ENCODE measurements around the gene PRADC1. TPM values are rescaled to one million over a fixed set of nuclear protein-coding genes. Genes with fewer than 3 reads are reported as not detected.

PRADC1 gene
- total RNA-seq, 1 experiment from 2014 or later: 12.9 TPM

DNA sequence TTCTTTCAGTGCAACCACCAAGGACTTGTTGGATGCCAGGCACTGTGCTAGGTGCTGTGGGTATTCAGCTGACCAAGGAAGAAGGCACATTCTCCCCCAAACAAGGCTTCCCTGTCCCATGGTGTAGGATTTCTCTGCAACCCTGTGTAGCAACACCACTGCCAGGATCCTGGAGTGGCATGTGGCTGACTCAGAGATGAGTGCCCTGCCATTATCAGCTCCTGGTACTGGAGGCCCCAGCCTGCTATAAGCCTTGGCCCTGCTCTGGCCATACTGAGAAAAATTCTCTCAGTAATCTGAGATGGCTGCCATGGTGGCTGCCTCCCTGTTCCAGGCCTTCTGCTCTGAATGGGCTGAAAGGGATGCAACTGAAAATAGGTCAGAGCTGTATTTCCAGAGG is 14.7 kb downstream of the PRADC1 start (continued):
- TF ChIP-seq, protein P1, sequence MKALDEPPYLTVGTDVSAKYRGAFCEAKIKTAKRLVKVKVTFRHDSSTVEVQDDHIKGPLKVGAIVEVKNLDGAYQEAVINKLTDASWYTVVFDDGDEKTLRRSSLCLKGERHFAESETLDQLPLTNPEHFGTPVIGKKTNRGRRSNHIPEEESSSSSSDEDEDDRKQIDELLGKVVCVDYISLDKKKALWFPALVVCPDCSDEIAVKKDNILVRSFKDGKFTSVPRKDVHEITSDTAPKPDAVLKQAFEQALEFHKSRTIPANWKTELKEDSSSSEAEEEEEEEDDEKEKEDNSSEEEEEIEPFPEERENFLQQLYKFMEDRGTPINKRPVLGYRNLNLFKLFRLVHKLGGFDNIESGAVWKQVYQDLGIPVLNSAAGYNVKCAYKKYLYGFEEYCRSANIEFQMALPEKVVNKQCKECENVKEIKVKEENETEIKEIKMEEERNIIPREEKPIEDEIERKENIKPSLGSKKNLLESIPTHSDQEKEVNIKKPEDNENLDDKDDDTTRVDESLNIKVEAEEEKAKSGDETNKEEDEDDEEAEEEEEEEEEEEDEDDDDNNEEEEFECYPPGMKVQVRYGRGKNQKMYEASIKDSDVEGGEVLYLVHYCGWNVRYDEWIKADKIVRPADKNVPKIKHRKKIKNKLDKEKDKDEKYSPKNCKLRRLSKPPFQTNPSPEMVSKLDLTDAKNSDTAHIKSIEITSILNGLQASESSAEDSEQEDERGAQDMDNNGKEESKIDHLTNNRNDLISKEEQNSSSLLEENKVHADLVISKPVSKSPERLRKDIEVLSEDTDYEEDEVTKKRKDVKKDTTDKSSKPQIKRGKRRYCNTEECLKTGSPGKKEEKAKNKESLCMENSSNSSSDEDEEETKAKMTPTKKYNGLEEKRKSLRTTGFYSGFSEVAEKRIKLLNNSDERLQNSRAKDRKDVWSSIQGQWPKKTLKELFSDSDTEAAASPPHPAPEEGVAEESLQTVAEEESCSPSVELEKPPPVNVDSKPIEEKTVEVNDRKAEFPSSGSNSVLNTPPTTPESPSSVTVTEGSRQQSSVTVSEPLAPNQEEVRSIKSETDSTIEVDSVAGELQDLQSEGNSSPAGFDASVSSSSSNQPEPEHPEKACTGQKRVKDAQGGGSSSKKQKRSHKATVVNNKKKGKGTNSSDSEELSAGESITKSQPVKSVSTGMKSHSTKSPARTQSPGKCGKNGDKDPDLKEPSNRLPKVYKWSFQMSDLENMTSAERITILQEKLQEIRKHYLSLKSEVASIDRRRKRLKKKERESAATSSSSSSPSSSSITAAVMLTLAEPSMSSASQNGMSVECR (CRISPR knock-in tag; IDR thresholded peaks at IDR 0.05; ENCODE audit: borderline replicate concordance): no peak

DNA sequence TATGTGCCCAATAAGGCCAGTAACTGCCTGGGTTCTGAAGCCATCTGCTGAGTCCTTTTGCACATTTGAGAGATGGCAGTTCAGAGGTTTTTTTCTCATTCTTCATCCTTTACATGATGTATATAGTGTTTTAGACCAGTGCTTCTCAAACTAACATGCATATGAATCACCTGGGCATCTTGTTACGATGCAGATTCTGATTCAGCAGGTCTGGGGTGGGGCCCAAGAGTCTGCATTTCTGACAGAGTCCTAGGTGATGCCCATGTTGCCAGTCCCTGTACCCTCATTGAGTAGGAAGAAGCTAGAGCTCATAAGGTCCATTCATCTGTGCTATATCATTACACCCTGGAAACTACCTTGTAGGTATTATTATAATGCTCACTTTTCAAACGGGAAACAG is 15.2 kb downstream of the PRADC1 start:
- Mint-ChIP-seq H3K4me3 (no peak overlapping the region), H3K9me3 (no peaks in the 10 kb centered on the region), H3K27me3 (ENCODE audit: low read depth) (peaks cover 7% of the 10 kb centered on the region), H3K4me1 (peaks cover 34% of the 10 kb centered on the region), H3K27ac (no peak overlapping the region), H3K36me3 (peaks cover 15% of the 10 kb centered on the region)
- ATAC-seq (no peak), DNase-seq (ENCODE audit: low spot score) (no peak)
- ChIA-PET POLR2A (no interaction called here), CTCF (interaction anchor here (1.7 kb wide), 1 partner anchor 40 kb away, joined by 7 read pairs; no protein-coding TSS in a partner anchor)
- TF ChIP-seq NR1H2 (CRISPR knock-in tag; IDR thresholded peaks at IDR 0.05): no peak
- TF ChIP-seq RELA (CRISPR knock-in tag; IDR thresholded peaks at IDR 0.05; ENCODE audit: borderline replicate concordance): no peak
- TF ChIP-seq, protein P2, sequence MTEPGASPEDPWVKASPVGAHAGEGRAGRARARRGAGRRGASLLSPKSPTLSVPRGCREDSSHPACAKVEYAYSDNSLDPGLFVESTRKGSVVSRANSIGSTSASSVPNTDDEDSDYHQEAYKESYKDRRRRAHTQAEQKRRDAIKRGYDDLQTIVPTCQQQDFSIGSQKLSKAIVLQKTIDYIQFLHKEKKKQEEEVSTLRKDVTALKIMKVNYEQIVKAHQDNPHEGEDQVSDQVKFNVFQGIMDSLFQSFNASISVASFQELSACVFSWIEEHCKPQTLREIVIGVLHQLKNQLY (CRISPR knock-in tag; IDR thresholded peaks at IDR 0.05): no peak
- no peak for TF ChIP-seq ZNF423 (CRISPR knock-in tag; IDR thresholded peaks at IDR 0.05)
- TF ChIP-seq JAZF1 (CRISPR knock-in tag; IDR thresholded peaks at IDR 0.05): no peak
- no peak for TF ChIP-seq TP53 (CRISPR knock-in tag; IDR thresholded peaks at IDR 0.05)
- TF ChIP-seq ELF4 (CRISPR knock-in tag; IDR thresholded peaks at IDR 0.05; ENCODE audit: low read depth): no peak
- no peak for TF ChIP-seq ZNF671 (CRISPR knock-in tag; IDR thresholded peaks at IDR 0.05)
- TF ChIP-seq, protein P3, sequence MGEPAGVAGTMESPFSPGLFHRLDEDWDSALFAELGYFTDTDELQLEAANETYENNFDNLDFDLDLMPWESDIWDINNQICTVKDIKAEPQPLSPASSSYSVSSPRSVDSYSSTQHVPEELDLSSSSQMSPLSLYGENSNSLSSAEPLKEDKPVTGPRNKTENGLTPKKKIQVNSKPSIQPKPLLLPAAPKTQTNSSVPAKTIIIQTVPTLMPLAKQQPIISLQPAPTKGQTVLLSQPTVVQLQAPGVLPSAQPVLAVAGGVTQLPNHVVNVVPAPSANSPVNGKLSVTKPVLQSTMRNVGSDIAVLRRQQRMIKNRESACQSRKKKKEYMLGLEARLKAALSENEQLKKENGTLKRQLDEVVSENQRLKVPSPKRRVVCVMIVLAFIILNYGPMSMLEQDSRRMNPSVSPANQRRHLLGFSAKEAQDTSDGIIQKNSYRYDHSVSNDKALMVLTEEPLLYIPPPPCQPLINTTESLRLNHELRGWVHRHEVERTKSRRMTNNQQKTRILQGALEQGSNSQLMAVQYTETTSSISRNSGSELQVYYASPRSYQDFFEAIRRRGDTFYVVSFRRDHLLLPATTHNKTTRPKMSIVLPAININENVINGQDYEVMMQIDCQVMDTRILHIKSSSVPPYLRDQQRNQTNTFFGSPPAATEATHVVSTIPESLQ (CRISPR knock-in tag; IDR thresholded peaks at IDR 0.05): no peak
- no peak for TF ChIP-seq TCF7 (CRISPR knock-in tag; IDR thresholded peaks at IDR 0.05; ENCODE audit: low read depth)
- TF ChIP-seq, protein P4, sequence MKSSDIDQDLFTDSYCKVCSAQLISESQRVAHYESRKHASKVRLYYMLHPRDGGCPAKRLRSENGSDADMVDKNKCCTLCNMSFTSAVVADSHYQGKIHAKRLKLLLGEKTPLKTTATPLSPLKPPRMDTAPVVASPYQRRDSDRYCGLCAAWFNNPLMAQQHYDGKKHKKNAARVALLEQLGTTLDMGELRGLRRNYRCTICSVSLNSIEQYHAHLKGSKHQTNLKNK (CRISPR knock-in tag; IDR thresholded peaks at IDR 0.05): no peak
- TF ChIP-seq SMAD3 (CRISPR knock-in tag; IDR thresholded peaks at IDR 0.05; ENCODE audit: borderline replicate concordance): no peak
- TF ChIP-seq, protein P1 (CRISPR knock-in tag; IDR thresholded peaks at IDR 0.05; ENCODE audit: borderline replicate concordance): no peak
- no peak for TF ChIP-seq CBFB (CRISPR knock-in tag; IDR thresholded peaks at IDR 0.05; ENCODE audit: low read depth)
- TF ChIP-seq ATF1 (CRISPR knock-in tag; IDR thresholded peaks at IDR 0.05): no peak
- no peak for TF ChIP-seq FOXK1 (CRISPR knock-in tag; IDR thresholded peaks at IDR 0.05)
- TF ChIP-seq NR2C2 (CRISPR knock-in tag; IDR thresholded peaks at IDR 0.05): no peak

All from WTC11 (cell line).